HG03354 (cell line): ENCODE results near the gene POU5F2.

Experiments
- ATAC-seq: cut with Tn5 transposase; IDR thresholded peaks from one replicate; pipeline ENCODE4 v1.9.1; 2021; ENCODE audit warnings: mild to moderate bottlenecking; ENCODE audit not compliant: unreplicated experiment, poor library complexity, severe bottlenecking

Gene POU5F2

GRCh38 chr5:93717162-93717561 is 24.2 kb downstream of the POU5F2 start:
- no peak for ATAC-seq

- ATAC-seq, result no peak
These were observed 24.9 kb downstream of the POU5F2 start for GRCh38 chr5:93716453-93716852.

DNA sequence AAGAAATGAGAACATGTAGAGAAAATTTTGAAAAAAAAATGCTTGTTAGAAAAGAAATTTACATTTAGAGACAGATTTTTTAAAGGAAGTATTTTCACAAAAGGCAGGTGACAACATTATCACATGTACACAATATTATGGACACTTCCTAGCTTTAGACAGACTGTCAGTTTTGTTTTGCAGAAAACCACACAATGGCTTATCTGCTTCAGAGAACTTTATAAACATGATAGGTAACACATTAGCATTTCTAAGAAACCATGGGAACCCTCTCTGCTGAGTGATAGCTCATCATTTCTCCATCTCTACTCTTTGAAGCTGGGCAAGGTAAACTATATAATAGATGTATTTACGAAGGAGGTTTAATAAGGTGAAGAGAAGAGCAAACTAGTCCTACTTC is 25.6 kb downstream of the POU5F2 start:
- no peak for ATAC-seq

DNA sequence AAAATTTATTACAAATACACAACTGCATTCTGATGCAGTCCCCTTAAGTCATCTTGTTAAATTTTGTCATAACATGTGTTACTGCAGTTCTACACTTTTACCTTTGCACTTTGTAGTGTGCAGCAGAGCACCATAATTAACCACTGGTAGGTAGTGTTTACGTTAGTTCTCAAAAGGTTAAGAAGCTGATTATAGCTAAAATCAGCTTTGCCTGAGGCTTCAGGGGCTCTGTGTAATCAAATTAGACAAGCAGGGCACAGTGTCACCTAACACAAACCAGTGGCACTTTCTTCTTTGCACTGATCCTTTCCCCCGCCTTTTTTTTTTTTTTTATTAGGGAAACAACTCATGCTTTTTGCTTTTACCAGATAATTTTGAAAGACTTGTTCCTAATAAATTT is 26.1 kb downstream of the POU5F2 start:
- ATAC-seq, result no peak

GRCh38 chr5:93708442-93708841 is 33.0 kb downstream of the POU5F2 start:
- no peak for ATAC-seq

DNA sequence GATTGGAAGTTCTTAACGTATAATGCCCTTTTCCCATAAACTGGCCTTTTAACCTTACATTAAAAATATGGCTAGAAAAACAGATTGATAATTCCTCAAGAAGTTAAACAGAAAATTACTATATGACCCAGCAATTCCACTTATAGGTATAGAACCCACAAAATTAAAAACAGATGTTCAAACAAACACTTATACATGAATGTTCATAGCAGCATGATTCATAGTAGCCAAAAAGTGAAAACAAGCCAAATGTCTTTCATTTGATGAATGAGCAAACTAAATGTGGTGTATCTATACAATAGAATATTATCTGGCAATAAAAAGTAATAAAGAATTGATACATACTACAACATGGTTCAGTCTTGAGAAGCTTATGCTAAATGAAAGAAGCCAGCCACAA is 35.5 kb downstream of the POU5F2 start:
- no peak for ATAC-seq

DNA sequence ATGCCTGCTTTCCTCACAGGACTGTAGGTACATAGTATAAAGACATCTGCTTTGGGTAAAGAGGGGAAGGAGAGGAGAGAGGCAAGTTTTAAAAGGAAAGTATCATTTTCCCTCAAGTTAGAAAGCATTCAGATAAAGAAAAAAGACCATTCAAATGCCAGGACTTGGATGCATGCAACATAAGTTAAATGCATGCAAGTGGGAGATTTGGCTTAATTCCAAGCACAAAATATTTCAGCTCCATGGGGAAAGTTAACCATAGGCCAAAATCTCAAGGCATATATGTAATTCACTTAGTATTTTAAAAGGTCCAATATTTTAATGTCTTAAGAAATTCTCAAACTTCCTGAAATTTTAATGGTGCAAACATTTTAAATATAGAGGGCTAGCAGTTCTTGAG is 36.4 kb downstream of the POU5F2 start:
- no peak for ATAC-seq

DNA sequence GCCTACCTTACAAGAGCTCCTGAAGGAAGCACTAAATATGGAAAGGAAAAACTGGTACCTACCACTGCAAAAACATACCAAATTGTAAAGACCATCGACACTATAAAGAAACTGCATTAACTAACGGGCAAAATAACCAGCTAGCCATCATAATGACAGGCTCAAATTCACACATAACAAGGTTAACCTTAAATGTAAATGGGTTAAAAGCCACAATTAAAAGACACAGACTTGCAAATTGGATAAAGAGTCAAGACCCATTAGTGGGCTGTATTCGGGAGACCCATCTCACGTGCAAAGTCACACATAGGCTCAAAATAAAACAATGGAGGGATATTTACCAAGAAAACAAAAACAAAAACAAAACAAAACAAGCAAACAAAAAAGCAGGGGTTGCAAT is 49.4 kb downstream of the POU5F2 start:
- no peak for ATAC-seq
